DMS 273 treated with DMSO at 0.1 percent for 48 hours (cell line): Measurements from ENCODE around the gene SERPINB12.

Experiments
- DNase-seq: peaks from one replicate; lab custom pipeline; 2025; lab: John Stamatoyannopoulos, UW

SERPINB12 gene

GRCh38 chr18:63603772-63604171, 61.6 kb downstream of the SERPINB12 start:
- DNase-seq: no peak

DNA sequence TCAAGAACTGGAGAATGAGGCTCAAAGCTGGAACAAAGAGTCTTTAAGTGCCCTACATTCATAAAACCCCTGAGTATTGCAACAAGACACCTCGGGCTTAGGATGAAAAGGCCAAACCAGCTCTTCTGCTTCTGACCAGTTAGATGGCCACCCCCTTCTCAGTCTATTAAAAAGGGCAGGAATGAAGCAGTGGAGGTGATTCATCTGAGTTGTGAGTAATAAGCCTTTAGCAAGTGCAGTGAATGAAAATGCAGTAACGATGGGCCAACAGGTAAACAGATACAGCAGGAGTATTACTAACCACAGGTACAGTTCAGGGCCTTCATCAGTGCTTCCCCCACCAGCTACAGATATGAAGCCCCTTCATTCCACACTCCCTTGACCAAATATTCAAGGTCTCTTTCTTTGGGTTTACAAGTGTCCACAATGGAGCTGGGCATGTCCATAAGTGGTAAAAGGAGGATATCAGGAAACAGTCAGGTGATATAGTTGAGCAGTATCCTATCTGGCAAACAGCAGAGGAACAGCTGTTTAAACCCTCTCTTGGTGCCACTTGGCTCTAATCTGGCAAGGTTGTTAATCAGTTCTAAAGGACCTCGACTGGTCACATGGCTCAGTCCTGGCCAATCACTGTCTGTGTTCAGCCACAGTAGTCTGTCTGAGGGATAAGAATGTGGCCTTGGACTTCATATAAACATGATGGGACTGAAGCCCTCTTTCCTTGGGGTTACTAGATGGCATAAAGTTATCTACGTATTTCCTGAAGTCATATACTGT, 62.8 kb downstream of the SERPINB12 start:
- no peak for DNase-seq

- no peak for DNase-seq
Observed at GRCh38 chr18:63606526-63606925, 64.4 kb downstream of the SERPINB12 start.

GRCh38 chr18:63613420-63613819, 71.3 kb downstream of the SERPINB12 start:
- no peak for DNase-seq

DNA sequence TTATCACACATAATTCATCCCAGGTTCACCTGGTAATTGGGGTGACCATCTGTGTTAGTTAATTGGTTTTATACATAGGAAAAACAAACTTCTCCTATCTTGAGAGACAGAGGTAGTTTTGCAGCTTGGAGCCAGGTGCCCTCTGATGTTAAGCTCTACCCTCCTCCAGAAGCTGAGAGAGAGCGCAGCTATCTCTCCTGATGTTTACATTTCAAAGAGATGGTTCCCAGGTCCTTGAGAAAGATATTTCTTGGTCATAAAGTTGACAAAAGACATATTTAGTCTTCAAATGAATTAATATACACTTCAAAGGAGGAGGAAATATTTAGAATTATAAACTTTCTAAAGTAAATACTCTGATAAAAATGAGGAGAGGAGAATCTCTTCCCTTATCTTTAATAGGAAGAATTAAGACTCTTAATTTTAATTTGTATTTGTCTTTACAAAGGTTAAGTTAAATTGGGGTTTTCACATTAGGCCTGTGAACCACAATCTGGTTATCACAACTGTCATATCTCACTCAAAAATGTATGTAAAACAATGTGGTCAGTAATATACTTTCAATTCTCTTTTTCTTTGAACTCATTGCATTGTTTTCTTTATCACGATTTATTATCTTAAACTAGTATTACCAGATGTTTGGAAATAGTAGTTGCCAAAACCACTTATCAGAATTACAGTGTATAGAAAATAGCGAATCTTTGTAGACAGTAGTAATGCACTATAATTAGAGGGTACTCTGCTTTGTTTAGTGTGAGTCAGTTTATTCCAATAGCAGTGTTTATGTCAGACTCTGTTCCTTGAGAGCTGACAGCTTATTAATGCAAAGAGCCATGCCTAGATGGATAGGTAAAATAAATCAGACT, 75.1 kb downstream of the SERPINB12 start:
- DNase-seq: no peak

DNA sequence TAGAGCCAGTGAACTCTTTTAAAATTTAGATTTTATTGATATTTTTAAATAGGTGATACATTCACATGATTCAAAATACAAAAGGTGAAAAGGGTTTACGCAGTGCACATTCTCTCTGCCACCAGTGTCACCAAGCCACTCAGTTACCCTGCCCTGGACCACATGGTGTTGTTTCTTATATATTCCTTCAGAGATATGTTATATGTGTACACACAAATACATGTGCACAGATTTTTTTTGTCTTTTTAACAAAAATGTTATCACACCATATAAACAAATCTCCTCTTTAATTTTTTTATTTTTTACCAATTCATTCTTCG, 75.7 kb downstream of the SERPINB12 start:
- DNase-seq: no peak
